C4-2B (cell line): ENCODE results near the gene MCRS1.

Experiments used
- H3K27ac ChIP-seq: fragments of 450-650 bp; 2 replicates; pipeline ENCODE4 v1.5.1; 2017
- CTCF ChIP-seq: fragments of 450-650 bp; conservative IDR thresholded peaks from 2 replicates; pipeline ENCODE4 v1.5.1; 2017; ENCODE audit warnings: mild to moderate bottlenecking
- ZFX ChIP-seq: fragments of 450-650 bp; IDR thresholded peaks from 2 replicates; pipeline ENCODE4 v1.6.1; 2017

The MCRS1 gene

GRCh38 chr12:49604856-49605255 is 36.9 kb upstream of the MCRS1 start:
- no peak overlapping the region for H3K27ac ChIP-seq
- no peak for TF ChIP-seq CTCF
- TF ChIP-seq ZFX = no peak

- no peak overlapping the region for H3K27ac ChIP-seq
- TF ChIP-seq CTCF (no peak), ZFX (no peak)
These were observed 35.8 kb upstream of the MCRS1 start for GRCh38 chr12:49603721-49604120.

- no peak for TF ChIP-seq CTCF
- H3K27ac ChIP-seq = no peak overlapping the region
These were observed 32.0 kb upstream of the MCRS1 start for GRCh38 chr12:49599961-49600360.

- no peak overlapping the region for H3K27ac ChIP-seq
- TF ChIP-seq CTCF = no peak
- TF ChIP-seq ZFX = no peak
These were observed 30.6 kb upstream of the MCRS1 start for GRCh38 chr12:49598527-49598926.

- H3K27ac ChIP-seq = no peak overlapping the region
- TF ChIP-seq ZFX (no peak), CTCF (no peak)
These were observed 21.0 kb upstream of the MCRS1 start for GRCh38 chr12:49588721-49589516.

- no peak for TF ChIP-seq CTCF
- TF ChIP-seq ZFX = no peak
- H3K27ac ChIP-seq = no peak overlapping the region
These were observed 20.3 kb upstream of the MCRS1 start for GRCh38 chr12:49588281-49588680.

- TF ChIP-seq ZFX = no peak
- no peak for TF ChIP-seq CTCF
- no peak overlapping the region for H3K27ac ChIP-seq
These were observed 19.4 kb upstream of the MCRS1 start for GRCh38 chr12:49587174-49587908.
